AG09309 (cell line): Measurements from ENCODE around the gene TXNL4B.

ENCODE experiments used
- DNase-seq: peaks from one replicate; pipeline ENCODE4 v3.0.0-alpha.2; 2010; ENCODE audit warnings: low read depth
- H3K4me3 ChIP-seq: 2 replicates; pipeline ENCODE4 v1.5.1; 2011; ENCODE audit warnings: mild to moderate bottlenecking, low read depth, low read length, moderate library complexity; ENCODE audit not compliant: control insufficient read depth
- TF ChIP-seq, protein P1 (sequence below): IDR thresholded peaks from 2 replicates; pipeline ENCODE4 v1.5.1; 2011; ENCODE audit warnings: mild to moderate bottlenecking, low read depth, low read length, inconsistent platforms; ENCODE audit not compliant: insufficient read depth, control insufficient read depth; ENCODE audit errors: missing control alignments

The TXNL4B gene

GRCh38 chr16:72132726-72133125, 39.3 kb upstream of the TXNL4B start:
- DNase-seq = no peak
- TF ChIP-seq, protein P1, sequence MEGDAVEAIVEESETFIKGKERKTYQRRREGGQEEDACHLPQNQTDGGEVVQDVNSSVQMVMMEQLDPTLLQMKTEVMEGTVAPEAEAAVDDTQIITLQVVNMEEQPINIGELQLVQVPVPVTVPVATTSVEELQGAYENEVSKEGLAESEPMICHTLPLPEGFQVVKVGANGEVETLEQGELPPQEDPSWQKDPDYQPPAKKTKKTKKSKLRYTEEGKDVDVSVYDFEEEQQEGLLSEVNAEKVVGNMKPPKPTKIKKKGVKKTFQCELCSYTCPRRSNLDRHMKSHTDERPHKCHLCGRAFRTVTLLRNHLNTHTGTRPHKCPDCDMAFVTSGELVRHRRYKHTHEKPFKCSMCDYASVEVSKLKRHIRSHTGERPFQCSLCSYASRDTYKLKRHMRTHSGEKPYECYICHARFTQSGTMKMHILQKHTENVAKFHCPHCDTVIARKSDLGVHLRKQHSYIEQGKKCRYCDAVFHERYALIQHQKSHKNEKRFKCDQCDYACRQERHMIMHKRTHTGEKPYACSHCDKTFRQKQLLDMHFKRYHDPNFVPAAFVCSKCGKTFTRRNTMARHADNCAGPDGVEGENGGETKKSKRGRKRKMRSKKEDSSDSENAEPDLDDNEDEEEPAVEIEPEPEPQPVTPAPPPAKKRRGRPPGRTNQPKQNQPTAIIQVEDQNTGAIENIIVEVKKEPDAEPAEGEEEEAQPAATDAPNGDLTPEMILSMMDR = no peak
- no peak overlapping the region for H3K4me3 ChIP-seq

DNA sequence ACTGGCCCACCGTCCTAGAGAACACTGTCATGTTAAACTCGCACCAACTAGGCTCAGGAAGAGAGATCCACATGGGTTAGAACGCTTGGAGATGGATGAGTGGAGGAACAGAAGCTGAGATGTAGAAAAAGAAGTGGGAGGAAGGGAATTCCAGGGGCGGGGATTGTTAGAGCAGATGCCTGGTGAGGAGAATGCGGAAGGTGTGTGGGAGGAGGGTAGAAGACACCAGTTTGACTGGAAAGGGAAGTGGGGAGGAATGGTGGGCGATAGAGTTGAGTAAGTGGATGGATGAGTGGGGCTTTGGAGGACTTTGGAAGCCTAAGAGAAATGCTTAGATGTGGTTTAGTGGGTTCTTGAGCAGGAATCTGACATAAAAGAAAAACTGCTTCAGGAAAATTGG, 37.6 kb upstream of the TXNL4B start:
- DNase-seq = no peak
- no peak overlapping the region for H3K4me3 ChIP-seq
- TF ChIP-seq, protein P1 = no peak

- no peak overlapping the region for H3K4me3 ChIP-seq
- TF ChIP-seq, protein P1 = no peak
- no peak for DNase-seq
These were observed 36.7 kb upstream of the TXNL4B start for GRCh38 chr16:72129976-72130656.

DNA sequence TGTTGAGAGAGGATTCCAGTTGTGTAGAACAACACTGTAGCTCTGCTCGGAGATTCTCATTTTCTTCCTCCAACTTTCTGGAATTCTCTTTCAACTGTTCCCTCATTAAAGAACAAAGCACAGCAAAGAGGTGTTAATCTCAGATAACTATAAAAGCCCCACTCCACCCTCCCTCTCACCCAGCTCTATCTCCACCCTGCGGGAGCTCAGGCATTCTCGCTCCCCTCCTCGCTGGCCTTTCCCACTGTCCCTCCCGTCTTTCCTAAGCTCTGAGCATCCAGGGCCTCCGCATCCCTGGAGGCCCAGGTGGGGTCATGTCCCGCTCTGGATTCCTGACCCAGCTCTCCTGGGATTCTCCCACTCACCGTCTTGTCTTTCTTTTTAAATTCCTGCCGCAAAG, 35.3 kb upstream of the TXNL4B start:
- TF ChIP-seq, protein P1 = no peak
- H3K4me3 ChIP-seq = no peak overlapping the region
- no peak for DNase-seq

DNA sequence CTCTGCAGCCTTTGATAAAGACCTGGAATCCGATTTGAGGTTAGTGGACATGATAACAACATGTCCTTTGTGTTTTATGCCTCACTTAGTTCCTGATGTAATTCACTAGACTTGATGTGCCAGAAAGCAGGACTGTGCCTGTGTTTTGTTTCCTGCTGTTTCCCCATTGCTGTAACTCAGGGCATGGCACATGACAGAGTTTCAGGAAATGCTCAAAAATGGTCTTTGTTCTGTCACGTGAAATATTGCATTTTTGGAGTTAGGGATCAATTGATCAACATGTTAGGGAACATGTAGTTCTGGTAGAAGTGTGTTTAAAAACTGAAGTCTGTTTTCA, 33.0 kb upstream of the TXNL4B start:
- no peak for DNase-seq
- TF ChIP-seq, protein P1 = no peak
- H3K4me3 ChIP-seq = no peak overlapping the region

GRCh38 chr16:72125635-72126428, 32.4 kb upstream of the TXNL4B start:
- no peak for DNase-seq
- H3K4me3 ChIP-seq = no peak overlapping the region
- TF ChIP-seq, protein P1 = no peak
